Ishikawa (cell line): ENCODE results near the gene TUSC7.

Experiments used
- CEBPB ChIP-seq: IDR thresholded peaks from 2 replicates; pipeline ENCODE4 v1.6.1; 2012
- CREB1 ChIP-seq: IDR thresholded peaks from 2 replicates; pipeline ENCODE4 v1.6.1; 2012; ENCODE audit warnings: low read depth
- EGR1 ChIP-seq: IDR thresholded peaks from 2 replicates; pipeline ENCODE4 v1.6.1; 2012
- EP300 ChIP-seq: IDR thresholded peaks from 2 replicates; pipeline ENCODE4 v1.6.1; 2012; ENCODE audit warnings: borderline replicate concordance
- FOXM1 ChIP-seq: IDR thresholded peaks from 2 replicates; pipeline ENCODE4 v1.6.1; 2012; ENCODE audit warnings: low read depth, borderline replicate concordance
- MAX ChIP-seq: IDR thresholded peaks from 2 replicates; pipeline ENCODE4 v1.6.1; 2012
- NFIC ChIP-seq: IDR thresholded peaks from 2 replicates; pipeline ENCODE4 v1.6.1; 2012
- RAD21 ChIP-seq: IDR thresholded peaks from 2 replicates; pipeline ENCODE4 v1.6.1; 2012; ENCODE audit warnings: low read depth
- REST ChIP-seq: IDR thresholded peaks from 2 replicates; pipeline ENCODE4 v1.6.1; 2012; ENCODE audit warnings: low read depth, mild to moderate bottlenecking
- TAF1 ChIP-seq: IDR thresholded peaks from 2 replicates; pipeline ENCODE4 v1.6.1; 2012; ENCODE audit warnings: low read depth, mild to moderate bottlenecking
- TCF12 ChIP-seq: IDR thresholded peaks from 2 replicates; pipeline ENCODE4 v1.6.1; 2012; ENCODE audit warnings: low read depth
- TEAD4 ChIP-seq: IDR thresholded peaks from 2 replicates; pipeline ENCODE4 v1.6.1; 2012
- USF1 ChIP-seq: IDR thresholded peaks from 2 replicates; pipeline ENCODE4 v1.6.1; 2012
- YY1 ChIP-seq: IDR thresholded peaks from 2 replicates; pipeline ENCODE4 v1.6.1; 2012; ENCODE audit warnings: low read depth
- ZBTB7A ChIP-seq: IDR thresholded peaks from 2 replicates; pipeline ENCODE4 v1.6.1; 2012; ENCODE audit warnings: low read depth

Gene TUSC7

GRCh38 chr3:116669576-116669975 is 40.0 kb upstream of the TUSC7 start:
- TF ChIP-seq TAF1 = no peak
- no peak for TF ChIP-seq EP300
- TF ChIP-seq NFIC = no peak
- TF ChIP-seq CREB1 = no peak
- no peak for TF ChIP-seq ZBTB7A
- TF ChIP-seq RAD21 = no peak
- TF ChIP-seq USF1 = no peak
- no peak for TF ChIP-seq MAX
- no peak for TF ChIP-seq EGR1
- no peak for TF ChIP-seq YY1
- no peak for TF ChIP-seq CEBPB
- TF ChIP-seq TCF12 = no peak
- TF ChIP-seq FOXM1 = no peak
- TF ChIP-seq TEAD4 = no peak
- no peak for TF ChIP-seq REST

GRCh38 chr3:116671151-116671550 is 38.4 kb upstream of the TUSC7 start:
- TF ChIP-seq CEBPB (no peak), MAX (no peak), YY1 (no peak), TCF12 (no peak)

- TF ChIP-seq CREB1 (no peak), RAD21 (no peak), TEAD4 (no peak)
These were observed 30.7 kb upstream of the TUSC7 start for GRCh38 chr3:116678853-116679252.

GRCh38 chr3:116691041-116691440 is 18.5 kb upstream of the TUSC7 start:
- TF ChIP-seq REST = no peak
- no peak for TF ChIP-seq CREB1
- no peak for TF ChIP-seq USF1
- TF ChIP-seq EP300 = no peak

GRCh38 chr3:116701070-116701469 is 8.5 kb upstream of the TUSC7 start:
- no peak for TF ChIP-seq CEBPB
- no peak for TF ChIP-seq FOXM1
- no peak for TF ChIP-seq TCF12
- TF ChIP-seq EP300 = no peak
- TF ChIP-seq EGR1 = no peak
- TF ChIP-seq ZBTB7A = no peak
- no peak for TF ChIP-seq CREB1
- no peak for TF ChIP-seq NFIC
- TF ChIP-seq RAD21 = no peak
- TF ChIP-seq MAX = no peak
- no peak for TF ChIP-seq REST
- TF ChIP-seq YY1 = no peak
- TF ChIP-seq TAF1 = no peak
- no peak for TF ChIP-seq USF1
- TF ChIP-seq TEAD4 = no peak
